Activated effector memory CD4-positive, alpha-beta T cell treated with Interleukin-2 at 50 U/mL for 16 hours (primary cell): ENCODE data around the gene PCNX1.

Experiments
- DNase-seq: peaks from one replicate; pipeline ENCODE4 v3.0.0-alpha.2; 2020

PCNX1 gene

DNA sequence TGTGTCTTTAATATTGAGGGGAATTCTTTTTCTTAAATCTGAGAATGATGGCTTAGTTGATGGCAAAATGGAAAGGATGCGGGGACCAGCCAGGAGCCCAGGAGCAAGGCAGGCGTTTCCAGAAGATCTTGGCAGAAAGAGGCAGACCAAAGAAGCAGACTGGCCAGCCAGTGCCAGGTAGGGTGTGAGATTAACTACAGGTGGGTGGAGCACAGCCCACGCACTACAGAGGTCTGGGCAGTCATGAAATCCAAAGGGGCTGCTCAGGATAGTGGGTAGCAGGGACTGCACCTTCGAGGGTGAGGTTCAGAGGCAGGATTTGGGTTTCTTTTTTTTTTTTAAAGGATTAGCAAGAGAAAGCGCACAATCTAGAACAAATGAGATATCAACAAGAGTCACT is 17.7 kb upstream of the PCNX1 start:
- no peak for DNase-seq

DNA sequence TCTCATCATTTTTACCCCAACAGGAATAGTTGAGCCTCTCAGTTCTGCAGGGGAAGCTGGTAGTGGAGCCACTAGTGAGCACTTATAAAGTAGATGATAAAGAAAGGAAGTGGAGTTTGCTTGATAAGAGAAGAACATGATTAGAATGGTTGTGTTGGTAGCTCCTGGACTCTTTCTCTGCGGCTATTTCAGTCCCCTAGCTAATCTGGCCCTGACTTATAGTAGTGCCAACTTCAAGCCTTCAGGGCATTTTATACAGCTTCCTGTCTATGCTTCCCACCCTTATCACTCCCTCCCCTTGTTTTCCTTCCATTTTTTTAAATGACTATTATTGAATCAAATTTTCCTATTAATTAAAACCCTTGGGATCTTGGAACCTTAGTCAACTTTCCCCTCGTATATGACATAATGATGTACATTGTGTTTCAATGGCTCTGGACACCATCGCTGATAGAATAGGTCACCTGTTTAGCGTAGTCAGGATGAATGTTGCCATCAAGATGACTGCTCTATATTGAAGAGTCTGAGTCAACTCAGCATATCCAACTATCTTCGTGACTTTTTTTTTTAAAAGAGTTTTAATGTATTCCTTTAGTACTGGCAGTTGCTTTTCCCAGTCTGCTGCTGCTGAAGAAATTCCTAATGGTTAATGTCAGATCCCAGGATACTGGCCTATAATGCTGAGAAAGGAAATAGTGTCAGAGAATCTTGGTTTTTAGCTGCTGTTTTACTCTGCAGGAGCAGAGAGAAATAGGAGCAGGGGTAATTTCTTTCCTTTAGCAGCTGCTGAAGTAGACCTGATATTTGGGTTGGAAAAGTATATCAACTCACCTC is 16.2 kb upstream of the PCNX1 start:
- no peak for DNase-seq

DNA sequence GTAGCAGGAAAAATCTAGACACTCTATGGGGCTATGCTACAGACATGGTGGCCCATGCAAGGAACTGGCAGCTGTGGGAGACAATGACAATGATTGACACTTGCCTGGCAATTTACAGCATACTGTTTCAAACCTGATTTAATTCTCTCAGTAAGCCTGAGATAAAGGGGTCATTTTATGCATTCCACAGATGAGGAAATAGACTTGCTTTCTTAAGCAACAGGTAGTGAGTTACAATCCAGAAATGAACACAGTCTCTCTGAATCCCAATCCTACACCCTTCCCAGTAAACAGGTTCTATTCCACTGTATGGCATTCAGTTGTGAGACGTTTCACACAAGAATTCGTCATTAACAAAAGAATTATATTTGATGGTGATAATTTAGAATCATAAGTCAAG is 15.5 kb upstream of the PCNX1 start:
- no peak for DNase-seq

DNA sequence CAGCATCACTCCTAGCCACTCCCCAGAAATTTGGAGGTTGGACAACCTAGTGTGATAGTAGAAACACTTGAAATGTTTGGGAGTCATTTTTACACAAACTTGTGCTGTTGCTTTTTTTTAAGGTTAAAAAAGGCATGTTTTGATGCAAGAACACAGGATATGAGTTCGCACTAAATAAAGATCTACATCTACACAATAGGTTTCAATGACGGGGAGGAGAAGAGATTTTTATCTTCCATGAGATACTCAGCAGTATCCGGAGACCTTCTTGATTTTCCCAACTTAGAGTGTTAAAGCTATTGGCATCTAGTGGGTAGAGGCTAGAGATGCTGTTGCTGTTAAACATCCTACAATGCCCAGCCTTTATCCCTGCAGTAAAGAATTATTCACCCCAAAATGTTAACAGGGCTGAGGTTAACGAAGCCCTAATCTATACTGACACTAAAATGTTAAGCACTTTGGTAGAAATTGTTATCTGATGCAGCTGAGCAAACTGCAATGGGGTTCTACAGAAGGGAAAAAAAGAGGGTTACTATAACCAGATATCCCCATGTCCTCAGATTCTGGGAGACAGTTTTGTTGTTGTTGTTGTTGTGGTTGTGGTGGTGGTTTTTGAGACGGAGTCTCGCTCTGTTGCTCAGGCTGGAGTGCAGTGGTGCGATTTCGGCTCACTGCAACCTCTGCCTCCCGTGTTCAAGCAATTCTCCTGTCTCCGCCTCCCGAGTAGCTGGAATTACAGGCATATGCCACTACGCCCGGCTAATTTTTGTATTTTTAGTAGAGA is 14.0 kb upstream of the PCNX1 start:
- DNase-seq, result no peak

DNA sequence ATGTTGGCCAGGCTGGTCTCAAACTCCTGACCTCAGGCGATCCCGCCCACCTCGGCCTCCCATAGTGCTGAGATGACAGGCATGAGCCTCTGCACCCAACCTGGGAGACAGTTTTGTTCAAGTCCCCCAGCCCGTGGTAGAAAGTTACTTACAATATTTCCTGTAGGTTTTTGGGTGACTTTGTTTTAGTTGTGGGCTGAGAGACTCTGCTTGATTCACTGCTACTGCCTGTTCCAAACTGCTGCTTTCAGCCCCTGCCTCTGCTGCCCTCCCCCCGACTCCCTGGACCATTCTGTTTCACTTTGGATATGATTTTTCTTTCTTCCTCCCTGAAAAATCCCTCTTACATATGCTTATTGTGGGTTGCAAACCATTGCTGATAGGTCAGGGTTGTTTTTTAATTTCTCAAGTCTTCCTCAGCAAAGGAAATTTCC is 13.4 kb upstream of the PCNX1 start:
- DNase-seq, result no peak

DNA sequence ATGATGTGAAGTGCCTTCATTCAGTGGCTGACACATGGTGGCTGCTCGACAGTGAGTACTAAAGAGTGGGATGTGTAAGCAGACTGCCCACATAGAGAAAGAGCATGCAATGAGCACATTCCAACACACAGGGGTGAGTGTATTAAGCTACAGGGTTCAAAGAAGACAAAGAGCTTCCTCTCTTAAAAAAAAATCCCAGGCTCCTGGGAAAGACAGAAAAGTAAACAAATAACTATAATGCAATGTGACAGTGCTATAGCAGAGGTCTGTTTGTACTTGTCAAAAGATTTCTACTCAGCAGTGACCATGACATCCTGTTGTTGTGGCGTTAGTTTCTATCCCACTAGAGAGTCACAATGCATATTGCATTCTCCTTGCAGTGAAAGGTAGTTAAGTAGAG is 12.4 kb upstream of the PCNX1 start:
- no peak for DNase-seq

DNA sequence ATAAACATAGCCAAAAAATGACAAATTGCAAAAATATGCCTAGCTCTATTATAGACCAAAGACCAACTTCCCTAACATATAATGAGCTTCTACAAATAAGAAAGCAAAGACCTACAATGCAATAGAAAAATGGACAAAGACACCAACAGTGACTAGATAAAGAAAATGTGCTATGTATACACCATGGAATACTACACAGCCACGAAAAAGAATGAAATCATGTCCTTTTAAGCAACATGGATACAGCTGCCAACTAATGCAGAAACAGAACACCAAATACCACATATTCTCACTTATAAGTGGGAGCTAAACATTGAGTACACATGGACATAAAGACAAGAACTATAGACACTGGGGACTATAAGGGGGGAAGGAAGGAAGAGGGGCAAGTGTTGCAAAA is 10.9 kb upstream of the PCNX1 start:
- DNase-seq, result no peak

DNA sequence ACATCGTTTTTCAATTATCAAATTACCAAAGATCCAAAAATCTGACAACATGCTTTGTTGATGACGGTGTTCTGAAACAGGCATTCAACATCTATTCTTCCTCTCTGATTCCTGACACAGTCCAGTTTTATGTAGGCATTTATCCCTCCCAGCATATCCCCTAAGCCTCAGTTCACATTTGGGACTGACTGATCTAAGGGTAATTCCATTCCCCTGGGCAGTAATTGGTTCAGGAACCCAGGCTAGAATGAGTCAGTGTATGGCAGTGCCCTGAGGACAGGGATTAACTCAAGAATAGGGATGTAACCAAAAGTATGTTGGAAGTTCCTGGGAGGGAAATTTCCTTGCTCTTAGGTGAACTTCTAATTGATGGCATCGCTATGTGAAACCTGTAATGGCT is 10.3 kb upstream of the PCNX1 start:
- no peak for DNase-seq

DNA sequence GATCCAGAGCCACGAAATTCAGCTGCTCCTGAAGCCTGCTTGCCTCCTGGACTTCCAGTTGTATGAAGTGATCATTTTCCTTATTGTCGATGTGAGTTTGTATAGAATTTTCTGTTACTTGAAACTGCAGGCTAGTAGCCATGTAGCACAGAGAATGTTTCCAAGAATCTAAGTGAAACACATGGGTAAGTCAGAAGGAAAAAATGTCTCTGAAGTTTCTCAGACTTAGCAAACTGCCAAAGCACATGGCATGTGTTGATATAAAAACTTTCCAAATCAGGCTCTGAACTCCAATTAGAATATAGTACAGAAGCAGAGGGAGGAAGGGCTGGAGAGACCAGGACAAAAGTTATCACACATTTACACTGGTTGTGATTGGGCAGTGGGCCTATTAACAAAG is 9.8 kb upstream of the PCNX1 start:
- DNase-seq, result no peak

DNA sequence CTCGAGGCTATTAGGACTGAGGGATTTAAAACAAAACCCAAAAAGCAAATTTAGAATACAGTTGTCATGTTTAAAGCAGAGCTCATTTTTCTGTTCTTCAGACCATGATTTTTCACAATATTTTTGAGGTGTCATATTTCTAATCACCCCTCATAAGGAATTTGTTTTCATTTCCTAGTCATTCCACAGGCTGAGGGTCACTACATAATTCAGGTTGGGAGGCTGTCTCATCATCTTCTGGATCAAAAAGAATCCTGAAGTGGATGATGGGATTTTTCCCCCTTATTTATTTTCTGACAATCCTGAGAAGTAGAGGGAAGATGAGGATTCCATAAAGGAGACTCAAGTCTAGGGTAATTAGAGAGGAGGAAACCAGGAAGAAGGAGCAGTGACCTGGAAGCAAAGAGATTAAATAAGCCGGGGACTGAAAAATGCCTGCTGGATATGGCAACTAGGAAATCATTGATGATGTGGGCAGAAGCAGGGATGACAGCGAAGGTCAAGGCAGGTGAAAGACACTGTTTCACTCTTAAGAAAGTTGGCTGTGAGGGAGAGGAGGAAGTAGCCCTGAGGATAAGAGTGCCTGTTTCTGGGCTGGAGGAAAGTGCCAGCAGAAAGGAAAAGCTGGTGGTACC is 9.0 kb upstream of the PCNX1 start:
- no peak for DNase-seq

DNA sequence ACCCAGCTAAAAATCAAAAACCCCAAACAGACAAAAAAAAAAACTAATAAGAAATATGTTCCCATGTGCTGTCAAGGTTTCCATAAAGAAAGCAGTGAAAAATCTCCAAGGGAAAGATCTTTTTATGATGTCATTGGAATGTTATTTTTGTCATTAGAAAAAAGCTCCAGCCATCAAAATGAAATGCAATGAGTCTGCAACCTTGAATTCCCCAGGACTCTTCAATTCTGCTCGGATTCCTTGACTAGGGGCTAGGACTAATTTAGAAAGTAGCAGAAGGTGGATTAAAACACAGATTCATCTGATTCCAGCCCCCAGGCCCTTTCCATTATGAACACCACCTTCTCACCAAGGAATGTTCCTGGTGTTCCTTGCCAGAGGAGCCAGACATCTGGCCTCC is 6.0 kb upstream of the PCNX1 start:
- no peak for DNase-seq

DNA sequence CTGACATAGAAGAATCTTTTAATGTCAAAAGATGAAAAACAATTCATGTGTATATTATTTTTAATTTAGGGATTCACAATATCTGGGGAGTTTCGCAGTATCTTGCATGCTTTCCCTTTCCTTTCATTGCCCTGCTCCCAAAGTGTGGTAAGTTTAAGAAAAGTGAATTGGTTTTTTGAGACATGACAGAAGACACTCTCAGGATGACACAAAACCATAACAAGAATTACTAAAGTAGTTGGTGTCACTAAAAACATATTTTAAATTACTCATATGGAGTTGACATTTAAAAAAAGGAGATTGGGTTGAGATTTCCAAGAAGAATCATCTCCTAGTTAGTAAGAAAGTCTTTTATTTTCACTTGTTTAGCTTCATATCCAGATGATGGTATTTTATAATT is 5.1 kb upstream of the PCNX1 start:
- DNase-seq, result no peak

DNA sequence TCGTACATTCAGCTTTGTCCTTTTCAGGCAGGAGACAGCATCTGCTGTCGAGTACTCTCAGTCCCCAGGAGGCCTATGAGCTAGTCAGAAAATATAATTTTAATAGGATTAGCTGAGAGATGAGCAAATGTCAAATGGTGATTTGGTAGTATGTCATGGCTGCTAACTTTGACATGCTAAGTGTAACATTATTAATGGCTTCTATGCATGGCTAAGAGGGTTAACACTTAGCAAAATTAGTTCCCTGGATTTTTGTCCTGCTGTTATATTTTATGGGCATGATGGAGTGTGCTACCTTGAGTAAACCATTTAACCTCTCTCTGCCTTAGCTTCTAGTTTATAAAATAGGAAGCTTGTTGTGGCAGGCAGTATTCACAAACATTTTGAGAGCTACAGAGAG is 2.9 kb upstream of the PCNX1 start:
- no peak for DNase-seq

DNA sequence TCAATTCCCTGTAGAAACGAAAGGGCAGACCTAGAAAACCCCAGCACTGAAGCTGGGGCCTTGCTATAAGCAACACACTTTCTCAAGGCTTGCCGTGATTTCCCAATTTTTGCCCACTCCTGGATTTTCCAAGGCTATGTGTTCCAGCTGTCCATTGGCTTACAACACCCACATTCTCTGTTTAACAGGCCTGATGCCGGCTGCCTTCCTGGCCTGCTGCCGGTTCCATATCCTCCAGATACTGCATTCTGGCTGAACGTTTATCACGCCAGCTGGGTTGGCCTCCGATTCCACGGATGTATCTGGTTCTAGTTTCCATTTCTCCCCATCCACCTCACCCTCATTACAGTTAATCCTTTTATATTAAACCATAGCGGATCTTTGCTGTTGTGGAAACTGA is 2.0 kb upstream of the PCNX1 start:
- DNase-seq, result no peak

DNA sequence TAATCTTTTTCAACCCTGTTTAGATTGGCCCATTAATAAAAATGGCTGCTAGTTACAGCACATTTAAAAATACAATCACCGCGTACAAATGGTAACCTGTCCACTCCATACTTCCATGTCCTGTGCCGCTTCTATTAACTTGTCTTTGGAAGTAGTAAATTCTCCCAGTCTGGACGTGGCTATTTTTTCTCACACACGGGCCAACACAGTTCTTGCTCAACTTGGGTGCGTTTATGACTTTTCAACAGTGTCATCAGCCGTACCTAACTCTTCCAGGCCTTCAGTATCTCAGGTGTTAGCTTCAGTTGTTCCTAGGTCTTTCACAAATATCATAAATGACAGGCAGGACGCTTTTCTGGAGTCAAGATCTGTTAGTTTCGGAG is 475 bp upstream of the PCNX1 start:
- DNase-seq, result no peak

DNA sequence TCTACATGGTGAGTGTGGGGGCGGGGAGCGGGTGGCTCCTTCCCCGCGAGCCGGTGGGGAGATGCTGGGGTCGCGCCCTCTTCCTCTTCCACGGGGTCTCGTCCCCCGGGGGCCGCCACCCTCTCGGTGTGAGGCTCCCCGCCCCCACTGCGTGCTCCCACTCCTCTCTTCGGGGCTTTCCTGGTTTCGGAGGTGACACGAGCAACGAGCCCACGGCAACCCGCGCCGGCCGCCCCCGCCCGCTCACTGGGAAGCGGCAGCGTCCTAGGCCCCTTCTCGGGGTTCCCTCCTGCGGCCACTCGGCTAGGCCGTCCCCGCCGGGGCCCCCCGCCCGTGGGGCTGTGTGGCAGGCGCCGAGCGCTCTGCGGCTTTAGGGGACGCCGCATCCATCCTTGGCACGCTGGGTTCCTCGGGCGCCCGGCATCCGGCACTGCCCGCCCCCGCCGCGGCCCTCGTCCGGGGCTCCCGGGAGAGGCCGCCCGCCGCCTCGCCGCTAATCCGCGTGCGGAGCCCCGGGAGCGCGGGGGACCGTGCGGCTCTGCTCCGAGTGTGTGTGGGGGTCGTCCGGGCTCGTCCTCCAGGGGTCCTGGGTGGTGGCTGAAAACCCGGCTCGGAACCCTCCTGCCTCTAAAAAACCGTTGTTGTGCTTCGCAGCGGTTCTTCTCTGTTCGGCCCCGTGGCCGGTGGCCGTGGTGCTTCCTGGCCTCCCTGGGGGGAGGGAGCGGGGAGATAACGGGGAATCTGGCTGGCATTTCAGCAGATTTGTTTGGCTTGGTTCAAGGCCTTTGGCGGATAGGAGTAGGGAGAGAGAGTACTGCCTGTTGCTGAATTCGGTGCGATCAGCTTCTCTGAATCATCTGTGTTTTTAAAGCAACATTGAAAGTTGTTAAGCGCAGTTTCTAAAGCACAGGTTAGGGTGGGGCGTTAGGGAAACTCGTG is 1.0 kb downstream of the PCNX1 start:
- peak; percentile 47 for DNase-seq

DNA sequence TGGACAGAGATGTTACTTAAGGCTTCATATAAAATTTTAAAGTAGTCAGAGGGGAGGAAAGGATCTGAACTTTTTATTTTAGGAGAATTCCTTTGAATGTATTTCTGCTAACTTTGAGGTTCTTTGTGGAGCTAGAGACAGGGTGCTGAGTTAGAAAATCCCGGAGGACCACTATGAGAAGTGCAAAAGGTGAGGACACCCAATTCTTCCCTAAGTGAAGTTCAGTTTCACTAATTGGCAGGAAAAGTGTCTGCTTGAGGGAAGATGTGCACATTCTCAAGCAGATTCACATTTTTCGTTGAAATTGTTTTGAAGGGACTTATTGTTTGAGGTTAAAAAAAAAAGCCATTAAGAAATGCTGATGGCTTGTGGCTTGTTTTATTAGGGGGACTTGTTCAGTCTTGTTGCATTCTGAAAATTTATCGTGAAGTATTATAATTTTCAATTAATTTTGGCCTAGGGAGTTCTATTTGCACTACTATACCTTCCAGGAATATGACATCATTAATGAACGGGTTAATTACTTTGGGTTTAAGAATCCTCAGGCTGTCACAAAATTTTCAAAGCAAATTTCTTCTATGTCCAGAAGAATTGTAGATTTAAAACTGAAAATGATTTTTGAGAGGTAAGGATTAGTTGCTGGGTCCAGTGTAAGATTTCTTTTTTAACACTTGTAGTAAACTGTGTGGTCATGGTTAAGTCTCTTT is 1.8 kb downstream of the PCNX1 start:
- no peak for DNase-seq

DNA sequence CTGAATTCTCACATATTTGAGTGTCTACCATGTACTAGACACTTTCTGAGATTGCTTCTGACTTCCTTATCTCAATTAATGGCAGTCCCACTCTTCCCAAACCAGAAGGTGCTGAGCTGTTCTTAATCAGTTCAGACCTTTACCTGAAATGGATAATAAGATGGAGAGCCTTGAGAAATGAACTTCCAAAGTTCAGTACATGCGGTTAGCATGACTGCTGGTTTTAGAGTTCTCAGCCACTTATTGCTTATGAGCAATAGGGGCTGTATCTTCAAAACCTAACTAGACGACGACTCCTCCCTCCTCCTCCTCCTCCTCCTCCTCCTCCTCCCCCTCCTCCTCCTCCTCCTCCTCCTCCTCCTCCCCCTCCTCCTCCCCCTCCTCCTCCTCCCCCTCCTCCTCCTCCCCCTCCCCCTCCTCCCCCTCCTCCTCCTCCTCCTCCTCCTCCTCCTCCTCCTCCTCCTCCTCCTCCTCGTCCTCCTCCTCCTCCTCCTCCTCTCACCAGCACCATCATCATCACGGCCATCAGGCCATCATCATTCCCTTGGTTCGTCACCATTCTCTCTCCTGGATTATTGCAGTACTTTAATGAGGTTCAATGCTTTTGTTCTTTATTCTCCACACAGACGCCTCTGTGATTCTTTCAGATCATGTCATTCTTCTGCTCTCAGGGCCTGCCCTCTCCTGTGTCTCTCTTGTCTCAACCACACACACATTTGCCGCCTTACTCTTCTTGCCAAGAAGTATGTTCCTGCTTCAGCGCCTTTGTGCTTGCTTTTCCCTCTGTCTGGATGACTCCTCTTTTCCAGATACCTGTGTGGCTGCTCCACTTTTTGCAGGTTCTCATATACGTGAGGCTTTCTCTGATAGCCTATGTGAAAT is 2.7 kb downstream of the PCNX1 start:
- DNase-seq, result no peak

DNA sequence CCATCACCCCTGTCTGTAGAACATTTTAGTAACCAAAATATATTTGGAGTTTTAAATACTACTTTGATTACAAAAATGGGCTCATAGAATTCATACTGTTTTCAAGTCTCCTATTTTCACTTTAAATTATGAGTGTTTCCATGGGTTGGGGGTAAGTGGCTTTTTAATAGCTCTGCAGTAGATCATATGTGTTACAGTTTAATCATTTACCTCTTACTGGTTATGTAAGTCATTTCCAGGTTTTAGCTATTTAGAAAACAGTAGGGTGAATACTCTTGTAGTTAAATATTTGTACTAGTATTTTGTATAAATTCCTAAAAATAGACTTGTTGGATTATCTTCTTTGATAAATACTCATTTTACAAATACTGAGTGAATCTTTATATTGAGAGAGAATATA is 8.2 kb downstream of the PCNX1 start:
- DNase-seq, result no peak

DNA sequence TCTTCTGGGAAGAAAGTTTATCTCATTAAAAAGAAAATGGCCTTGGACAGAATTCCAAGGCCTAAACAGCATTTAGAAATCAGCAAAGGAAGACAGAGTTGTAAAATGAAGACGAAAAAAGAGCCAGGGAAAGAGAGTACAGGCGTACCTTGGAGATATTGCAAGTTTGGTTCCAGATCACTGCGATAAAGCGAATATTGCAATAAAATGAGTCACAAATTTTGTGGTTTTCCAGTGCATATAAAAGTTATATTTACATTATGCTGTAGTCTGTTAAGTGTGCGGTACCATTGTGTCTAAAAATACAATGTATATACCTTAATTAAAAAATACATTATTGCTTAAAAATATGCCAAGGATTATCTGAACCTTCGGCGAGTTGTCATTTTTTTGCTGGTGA is 9.0 kb downstream of the PCNX1 start:
- DNase-seq, result no peak

DNA sequence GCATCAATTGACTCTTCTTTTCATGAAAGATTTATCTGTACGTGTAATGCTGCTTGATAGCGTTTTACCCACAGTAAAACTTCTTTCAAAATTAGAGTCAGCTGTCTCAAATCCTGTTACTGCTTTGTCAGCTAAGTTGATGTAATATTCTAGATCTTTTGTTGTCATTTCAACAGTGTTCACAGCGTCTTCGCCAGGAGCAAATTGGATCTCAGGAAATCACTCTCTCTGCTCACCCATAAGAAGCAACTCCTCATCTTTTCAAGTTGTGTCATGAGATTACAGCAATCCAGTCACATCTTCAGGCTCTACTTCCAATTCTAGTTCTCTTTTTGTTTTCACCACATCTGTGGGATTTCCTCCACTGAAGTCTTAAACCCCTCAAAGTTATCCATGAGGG is 9.5 kb downstream of the PCNX1 start:
- DNase-seq, result no peak
